Hepatocyte (in vitro differentiated cells): ENCODE data around the gene HS6ST1.

ENCODE experiments used
- EZH2 ChIP-seq: fragments of 200-600 bp; sonication (generic); IDR thresholded peaks from 2 replicates; pipeline ENCODE4 v1.6.1; 2016; ENCODE audit warnings: antibody characterized with exemption, mild to moderate bottlenecking, borderline replicate concordance
- TF ChIP-seq, protein P1 (sequence below): fragments of 200-600 bp; sonication (generic); IDR thresholded peaks from 2 replicates; pipeline ENCODE4 v1.5.1; 2016; ENCODE audit warnings: antibody characterized with exemption, mild to moderate bottlenecking; ENCODE audit not compliant: poor library complexity

DNA sequence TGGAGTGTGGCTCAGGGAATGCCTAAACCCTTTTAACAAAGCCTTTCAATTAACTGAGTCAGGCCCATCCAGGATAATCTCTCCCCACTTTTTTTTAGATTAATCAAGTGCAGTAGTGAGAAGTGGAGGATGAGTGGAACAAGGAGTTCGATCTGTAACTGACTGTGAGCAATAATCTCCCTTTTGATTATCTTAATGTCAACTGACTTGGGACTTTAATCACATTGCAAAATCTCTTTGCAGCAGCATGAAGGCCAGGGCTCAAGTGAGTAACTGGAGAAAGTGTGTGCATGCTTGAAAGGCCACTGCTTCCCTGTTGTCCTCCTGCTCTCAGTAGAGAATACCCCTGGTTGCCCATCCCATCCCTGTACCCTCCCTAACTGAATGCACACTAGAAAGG lies 32.1 kb upstream of the HS6ST1 start:
- TF ChIP-seq, protein P1, sequence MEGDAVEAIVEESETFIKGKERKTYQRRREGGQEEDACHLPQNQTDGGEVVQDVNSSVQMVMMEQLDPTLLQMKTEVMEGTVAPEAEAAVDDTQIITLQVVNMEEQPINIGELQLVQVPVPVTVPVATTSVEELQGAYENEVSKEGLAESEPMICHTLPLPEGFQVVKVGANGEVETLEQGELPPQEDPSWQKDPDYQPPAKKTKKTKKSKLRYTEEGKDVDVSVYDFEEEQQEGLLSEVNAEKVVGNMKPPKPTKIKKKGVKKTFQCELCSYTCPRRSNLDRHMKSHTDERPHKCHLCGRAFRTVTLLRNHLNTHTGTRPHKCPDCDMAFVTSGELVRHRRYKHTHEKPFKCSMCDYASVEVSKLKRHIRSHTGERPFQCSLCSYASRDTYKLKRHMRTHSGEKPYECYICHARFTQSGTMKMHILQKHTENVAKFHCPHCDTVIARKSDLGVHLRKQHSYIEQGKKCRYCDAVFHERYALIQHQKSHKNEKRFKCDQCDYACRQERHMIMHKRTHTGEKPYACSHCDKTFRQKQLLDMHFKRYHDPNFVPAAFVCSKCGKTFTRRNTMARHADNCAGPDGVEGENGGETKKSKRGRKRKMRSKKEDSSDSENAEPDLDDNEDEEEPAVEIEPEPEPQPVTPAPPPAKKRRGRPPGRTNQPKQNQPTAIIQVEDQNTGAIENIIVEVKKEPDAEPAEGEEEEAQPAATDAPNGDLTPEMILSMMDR: no peak
- TF ChIP-seq EZH2: no peak
